Measurements from ENCODE around the gene THSD4.

GRCh38 chr15:71391421-71392088, 276.3 kb downstream of the THSD4 start:
- TF ChIP-seq ZFX (IDR thresholded peaks at IDR 0.05), result no peak
- TF ChIP-seq, protein P1, sequence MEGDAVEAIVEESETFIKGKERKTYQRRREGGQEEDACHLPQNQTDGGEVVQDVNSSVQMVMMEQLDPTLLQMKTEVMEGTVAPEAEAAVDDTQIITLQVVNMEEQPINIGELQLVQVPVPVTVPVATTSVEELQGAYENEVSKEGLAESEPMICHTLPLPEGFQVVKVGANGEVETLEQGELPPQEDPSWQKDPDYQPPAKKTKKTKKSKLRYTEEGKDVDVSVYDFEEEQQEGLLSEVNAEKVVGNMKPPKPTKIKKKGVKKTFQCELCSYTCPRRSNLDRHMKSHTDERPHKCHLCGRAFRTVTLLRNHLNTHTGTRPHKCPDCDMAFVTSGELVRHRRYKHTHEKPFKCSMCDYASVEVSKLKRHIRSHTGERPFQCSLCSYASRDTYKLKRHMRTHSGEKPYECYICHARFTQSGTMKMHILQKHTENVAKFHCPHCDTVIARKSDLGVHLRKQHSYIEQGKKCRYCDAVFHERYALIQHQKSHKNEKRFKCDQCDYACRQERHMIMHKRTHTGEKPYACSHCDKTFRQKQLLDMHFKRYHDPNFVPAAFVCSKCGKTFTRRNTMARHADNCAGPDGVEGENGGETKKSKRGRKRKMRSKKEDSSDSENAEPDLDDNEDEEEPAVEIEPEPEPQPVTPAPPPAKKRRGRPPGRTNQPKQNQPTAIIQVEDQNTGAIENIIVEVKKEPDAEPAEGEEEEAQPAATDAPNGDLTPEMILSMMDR (conservative IDR thresholded peaks at IDR 0.05), result no peak

All from C4-2B (cell line).